H1 (cell line): ENCODE results near the gene USP37.

ENCODE experiments used
- ASH2L ChIP-seq: fragments of 200-600, 300-600 bp; sonication (generic); IDR thresholded peaks from one replicate; pipeline ENCODE4 v1.7.1; 2017; ENCODE audit warnings: low read length
- TAF1 ChIP-seq: IDR thresholded peaks from 2 replicates; pipeline ENCODE4 v1.6.1; 2011; ENCODE audit warnings: mild to moderate bottlenecking, low read depth, low read length
- TF ChIP-seq, protein P1 (sequence below), 3 experiments: IDR thresholded peaks; 1 replicate in 2 of 3; 2 replicates in 1 of 3; pipeline versions ENCODE4 v1.5.1 to v1.6.1; 2011; ENCODE audit warnings: low read length in 3 of 3, mild to moderate bottlenecking in 3 of 3, inconsistent platforms in 2 of 3, low read depth in 1 of 3, moderate library complexity in 1 of 3; ENCODE audit not compliant: insufficient read depth in 1 of 3; ENCODE audit errors: control extremely low read depth in 1 of 3

GRCh38 chr2:218566296-218566695 lies 1.9 kb downstream of the USP37 start:
- TF ChIP-seq TAF1 = no peak
- TF ChIP-seq, protein P1, sequence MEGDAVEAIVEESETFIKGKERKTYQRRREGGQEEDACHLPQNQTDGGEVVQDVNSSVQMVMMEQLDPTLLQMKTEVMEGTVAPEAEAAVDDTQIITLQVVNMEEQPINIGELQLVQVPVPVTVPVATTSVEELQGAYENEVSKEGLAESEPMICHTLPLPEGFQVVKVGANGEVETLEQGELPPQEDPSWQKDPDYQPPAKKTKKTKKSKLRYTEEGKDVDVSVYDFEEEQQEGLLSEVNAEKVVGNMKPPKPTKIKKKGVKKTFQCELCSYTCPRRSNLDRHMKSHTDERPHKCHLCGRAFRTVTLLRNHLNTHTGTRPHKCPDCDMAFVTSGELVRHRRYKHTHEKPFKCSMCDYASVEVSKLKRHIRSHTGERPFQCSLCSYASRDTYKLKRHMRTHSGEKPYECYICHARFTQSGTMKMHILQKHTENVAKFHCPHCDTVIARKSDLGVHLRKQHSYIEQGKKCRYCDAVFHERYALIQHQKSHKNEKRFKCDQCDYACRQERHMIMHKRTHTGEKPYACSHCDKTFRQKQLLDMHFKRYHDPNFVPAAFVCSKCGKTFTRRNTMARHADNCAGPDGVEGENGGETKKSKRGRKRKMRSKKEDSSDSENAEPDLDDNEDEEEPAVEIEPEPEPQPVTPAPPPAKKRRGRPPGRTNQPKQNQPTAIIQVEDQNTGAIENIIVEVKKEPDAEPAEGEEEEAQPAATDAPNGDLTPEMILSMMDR (IDR thresholded peaks at IDR 0.05; ENCODE audit: control extremely low read depth in 1 of 3, insufficient read depth in 1 of 3, low read depth in 1 of 3, low read length in 3 of 3) = no peak
- TF ChIP-seq ASH2L = no peak
